ENCODE measurements around the gene NSMF. TPM values are rescaled to one million over a fixed set of nuclear protein-coding genes. Genes with fewer than 3 reads are reported as not detected.
A peak's percentile ranks its signal among the peaks of the same experiment; 100 is the strongest.

The NSMF gene
- total and polyA plus RNA-seq, 2 of the 4 experiments (the other 2 are of a cell fraction): 7.7 to 40.9 TPM

DNA sequence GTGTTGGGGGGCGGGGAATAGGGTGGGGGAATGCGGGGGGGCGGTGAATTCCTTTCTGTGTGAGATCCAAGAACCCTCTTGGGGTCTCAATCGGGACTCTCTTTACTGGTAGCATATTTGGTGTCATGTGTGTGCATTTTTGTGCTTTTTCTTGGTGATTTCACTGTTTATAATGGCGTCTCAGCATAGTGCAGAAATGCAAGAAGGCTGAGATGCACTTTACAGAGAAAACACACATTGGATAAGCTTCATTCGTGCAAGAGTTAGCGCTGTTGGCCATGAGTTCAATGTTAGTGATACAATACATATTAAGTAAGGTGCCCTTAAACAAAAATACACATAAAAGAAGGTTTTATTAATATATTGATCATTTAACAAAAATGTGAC is 17.2 kb downstream of the NSMF start:
- Histone ChIP-seq H3K18ac (ENCODE audit: low read depth, low read length) (no peak overlapping the region), H3K36me3 (ENCODE audit: control insufficient read depth, insufficient read depth, low read length) (no peaks in the 10 kb centered on the region), H2BK15ac (ENCODE audit: low read depth, low read length) (no peak overlapping the region), H4K20me1 (ENCODE audit: insufficient read depth, low read length) (peaks cover 4% of the 10 kb centered on the region; the same call in 1 of the 2 replicates), H2BK120ac (ENCODE audit: low read depth, low read length) (no peak overlapping the region), H4K5ac (ENCODE audit: low read depth, low read length) (no peak overlapping the region), H2BK5ac (ENCODE audit: low read depth, low read length, poor library complexity, severe bottlenecking) (no peak overlapping the region), H3K79me1 (ENCODE audit: low read depth in 1 of 2, low read length in 2 of 2) (no peaks in the 10 kb centered on the region), H2BK20ac (ENCODE audit: low read depth, low read length) (no peak overlapping the region), H4K91ac (ENCODE audit: insufficient read depth, low read depth, low read length) (no peak overlapping the region), H3K27ac (ENCODE audit: insufficient read depth, low read length) (no peak overlapping the region), H3K4ac (ENCODE audit: low read depth, low read length) (no peak overlapping the region), H3K27me3 (ENCODE audit: control insufficient read depth, insufficient read depth, low read length) (peaks cover 3% of the 10 kb centered on the region; the same call in 1 of the 2 replicates), H2AK9ac (replicated peaks; ENCODE audit: low read depth, low read length, poor library complexity) (no peak overlapping the region), H3K4me3 (ENCODE audit: insufficient read depth, low read depth, low read length) (no peak overlapping the region), H3K9me3 (ENCODE audit: control insufficient read depth, insufficient read depth, low read length) (no peaks in the 10 kb centered on the region), H3K9ac (ENCODE audit: low read depth, low read length) (no peak overlapping the region), H3K4me2 (ENCODE audit: low read depth, low read length) (peak overlapping the region; percentile 40; the same call in 1 of the 2 replicates), H3K9me1 (ENCODE audit: insufficient read depth, low read length) (no peaks in the 10 kb centered on the region), H2AK5ac (ENCODE audit: low read depth, low read length) (no peak overlapping the region), H3K4me1 (ENCODE audit: control insufficient read depth, insufficient read depth, low read length) (peaks cover 2% of the 10 kb centered on the region; the same call in 1 of the 2 replicates), H3K56ac (ENCODE audit: extremely low read depth, insufficient read depth, low read length) (no peak overlapping the region), H3K23ac (ENCODE audit: low read depth, low read length) (no peak overlapping the region), H4K8ac (ENCODE audit: low read depth in 2 of 2, low read length in 2 of 2) (no peak overlapping the region), H2AFZ (replicated peaks; ENCODE audit: low read length, poor library complexity) (no peak overlapping the region), H3K14ac (replicated peaks; ENCODE audit: low read depth, low read length) (no peak overlapping the region)
- TF ChIP-seq, protein P1, sequence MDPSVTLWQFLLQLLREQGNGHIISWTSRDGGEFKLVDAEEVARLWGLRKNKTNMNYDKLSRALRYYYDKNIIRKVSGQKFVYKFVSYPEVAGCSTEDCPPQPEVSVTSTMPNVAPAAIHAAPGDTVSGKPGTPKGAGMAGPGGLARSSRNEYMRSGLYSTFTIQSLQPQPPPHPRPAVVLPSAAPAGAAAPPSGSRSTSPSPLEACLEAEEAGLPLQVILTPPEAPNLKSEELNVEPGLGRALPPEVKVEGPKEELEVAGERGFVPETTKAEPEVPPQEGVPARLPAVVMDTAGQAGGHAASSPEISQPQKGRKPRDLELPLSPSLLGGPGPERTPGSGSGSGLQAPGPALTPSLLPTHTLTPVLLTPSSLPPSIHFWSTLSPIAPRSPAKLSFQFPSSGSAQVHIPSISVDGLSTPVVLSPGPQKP (IDR thresholded peaks at IDR 0.05; ENCODE audit: borderline replicate concordance, low read depth, low read length): no peak
- TF ChIP-seq, protein P2, sequence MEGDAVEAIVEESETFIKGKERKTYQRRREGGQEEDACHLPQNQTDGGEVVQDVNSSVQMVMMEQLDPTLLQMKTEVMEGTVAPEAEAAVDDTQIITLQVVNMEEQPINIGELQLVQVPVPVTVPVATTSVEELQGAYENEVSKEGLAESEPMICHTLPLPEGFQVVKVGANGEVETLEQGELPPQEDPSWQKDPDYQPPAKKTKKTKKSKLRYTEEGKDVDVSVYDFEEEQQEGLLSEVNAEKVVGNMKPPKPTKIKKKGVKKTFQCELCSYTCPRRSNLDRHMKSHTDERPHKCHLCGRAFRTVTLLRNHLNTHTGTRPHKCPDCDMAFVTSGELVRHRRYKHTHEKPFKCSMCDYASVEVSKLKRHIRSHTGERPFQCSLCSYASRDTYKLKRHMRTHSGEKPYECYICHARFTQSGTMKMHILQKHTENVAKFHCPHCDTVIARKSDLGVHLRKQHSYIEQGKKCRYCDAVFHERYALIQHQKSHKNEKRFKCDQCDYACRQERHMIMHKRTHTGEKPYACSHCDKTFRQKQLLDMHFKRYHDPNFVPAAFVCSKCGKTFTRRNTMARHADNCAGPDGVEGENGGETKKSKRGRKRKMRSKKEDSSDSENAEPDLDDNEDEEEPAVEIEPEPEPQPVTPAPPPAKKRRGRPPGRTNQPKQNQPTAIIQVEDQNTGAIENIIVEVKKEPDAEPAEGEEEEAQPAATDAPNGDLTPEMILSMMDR (conservative IDR thresholded peaks at IDR 0.05; ENCODE audit: low read depth, low read length): no peak
- TF ChIP-seq CHD1 (IDR thresholded peaks at IDR 0.05; ENCODE audit: low read depth, low read length) (no peak), FOS (IDR thresholded peaks at IDR 0.05; ENCODE audit: low read depth, low read length) (no peak), SMC3 (IDR thresholded peaks at IDR 0.05; ENCODE audit: low read depth, low read length) (no peak), RCOR1 (IDR thresholded peaks at IDR 0.05; ENCODE audit: insufficient replicate concordance, low read length) (no peak), MAZ (IDR thresholded peaks at IDR 0.05; ENCODE audit: borderline replicate concordance, low read depth, low read length) (no peak), RAD21 (IDR thresholded peaks at IDR 0.05; ENCODE audit: low read length) (no peak), NFE2L2 (IDR thresholded peaks at IDR 0.05; ENCODE audit: low read depth, low read length) (no peak), MXI1 (IDR thresholded peaks at IDR 0.05; ENCODE audit: borderline replicate concordance, low read depth, low read length) (no peak), POLR2A (IDR thresholded peaks at IDR 0.05; ENCODE audit: low read depth, low read length) (no peak), RFX5 (IDR thresholded peaks at IDR 0.05; ENCODE audit: low read depth, low read length) (no peak)
- TF ChIP-seq, protein P3, sequence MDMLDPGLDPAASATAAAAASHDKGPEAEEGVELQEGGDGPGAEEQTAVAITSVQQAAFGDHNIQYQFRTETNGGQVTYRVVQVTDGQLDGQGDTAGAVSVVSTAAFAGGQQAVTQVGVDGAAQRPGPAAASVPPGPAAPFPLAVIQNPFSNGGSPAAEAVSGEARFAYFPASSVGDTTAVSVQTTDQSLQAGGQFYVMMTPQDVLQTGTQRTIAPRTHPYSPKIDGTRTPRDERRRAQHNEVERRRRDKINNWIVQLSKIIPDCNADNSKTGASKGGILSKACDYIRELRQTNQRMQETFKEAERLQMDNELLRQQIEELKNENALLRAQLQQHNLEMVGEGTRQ (IDR thresholded peaks at IDR 0.05; ENCODE audit: low read depth, low read length): no peak
- no peak for DNase-seq
- intact Hi-C loops (cut with micrococcal nuclease): no loop called here
- ATAC-seq (ENCODE audit: low read depth): no peak; the same call in 1 of the 2 replicates
- dilution Hi-C loops (cut with HindIII; ENCODE audit: low sequenced_read_pairs, unreplicated experiment): no loop called here
- POLR2A ChIA-PET (ENCODE audit: unreplicated experiment): no interaction called here
- no CpG with 5 or more reads among the region's 7 CpGs for WGBS, 2 experiments (ENCODE audit: extremely low coverage in 2 of 2, insufficient read length in 1 of 2)
- no TSS peak for BruUV-seq (replicated peaks)
- CTCF ChIA-PET: interaction anchor here (1.1 to 1.9 kb wide), 2 partner anchors 19 to 93 kb away, joined by 4 to 5 read pairs; partner anchors contain the start of genes EXD3 and NOXA1
- in situ Hi-C loops (cut with MboI; ENCODE audit: low sequenced_read_pairs): no loop called here

All from IMR-90 (cell line).